Natural killer cell (primary cell): ENCODE results near the gene PAK5. TPM values are rescaled to one million over a fixed set of nuclear protein-coding genes. Genes with fewer than 3 reads are reported as not detected.

Experiments
- ATAC-seq, 3 donors: fragments of 150-1000 bp in 2 of 3; fragments of 200-7000 bp in 1 of 3; cut with Tn5 transposase; 1 replicate in 1 of 3; 2 replicates in 2 of 3; pipeline ENCODE4 v1.10.0; 2021; ENCODE audit warnings: mild to moderate bottlenecking in 2 of 3, moderate library complexity in 2 of 3
- DNase-seq, 2 donors: peaks; one replicate each; pipeline versions ENCODE4 v3.0.0 to v3.0.0-alpha.2; 2013 to 2021; ENCODE audit warnings: mixed read lengths in 1 of 2
- H3K27ac ChIP-seq: one replicate; pipeline ENCODE4 v1.5.1; 2013; ENCODE audit warnings: mild to moderate bottlenecking, low read length
- H3K27me3 ChIP-seq: one replicate; pipeline ENCODE4 v1.6.1; 2013; ENCODE audit warnings: low read length; ENCODE audit not compliant: control insufficient read depth, insufficient read depth
- H3K36me3 ChIP-seq: one replicate; pipeline ENCODE4 v1.6.1; 2013; ENCODE audit warnings: low read length; ENCODE audit not compliant: control insufficient read depth, insufficient read depth
- H3K4me1 ChIP-seq: one replicate; pipeline ENCODE4 v1.6.1; 2013; ENCODE audit warnings: low read length; ENCODE audit not compliant: control insufficient read depth, insufficient read depth
- H3K4me3 ChIP-seq: one replicate; pipeline ENCODE4 v1.5.1; 2013; ENCODE audit warnings: low read length
- H3K9me3 ChIP-seq: one replicate; pipeline ENCODE4 v1.6.1; 2013; ENCODE audit warnings: low read length; ENCODE audit not compliant: control insufficient read depth, insufficient read depth
- H3K27ac Mint-ChIP-seq, 2 donors: one replicate each; pipeline ENCODE4 v1.8.0; 2022; ENCODE audit warnings: mild to moderate bottlenecking in 2 of 2, mixed read lengths in 2 of 2, moderate library complexity in 1 of 2
- H3K27me3 Mint-ChIP-seq, 2 donors: one replicate each; pipeline ENCODE4 v1.8.0; 2022; ENCODE audit warnings: low read depth in 2 of 2, mixed read lengths in 2 of 2
- H3K36me3 Mint-ChIP-seq: one replicate; pipeline ENCODE4 v1.8.0; 2022; ENCODE audit warnings: mixed read lengths
- H3K4me1 Mint-ChIP-seq, 2 donors: one replicate each; pipeline ENCODE4 v1.8.0; 2022; ENCODE audit warnings: mixed read lengths in 2 of 2
- H3K4me3 Mint-ChIP-seq: one replicate; pipeline ENCODE4 v1.8.0; 2022; ENCODE audit warnings: mild to moderate bottlenecking, moderate library complexity, mixed read lengths
- H3K9me3 Mint-ChIP-seq, 2 donors: one replicate each; pipeline ENCODE4 v1.8.0; 2022; ENCODE audit warnings: mixed read lengths in 2 of 2
- CTCF ChIP-seq: fragments of 200-600 bp; IDR thresholded peaks from one replicate; pipeline ENCODE4 v1.8.0; 2022; ENCODE audit warnings: antibody characterized with exemption
- WGBS: methylation state at CpG from one replicate; pipeline ENCODE4 v1.1.7; 2013; ENCODE audit warnings: missing lambda C conversion rate; ENCODE audit not compliant: insufficient coverage; 5-methylcytosine and 5-hydroxymethylcytosine counted together
- intact Hi-C: fragments of 100-400 bp; cut with micrococcal nuclease; formaldehyde crosslinking; loops from one replicate; pipeline ENCODE4 v1.14.2; 2022
- total RNA-seq, 4 donors: library from RNA; stranded (reverse); fragments of 120-200 nt in 1 of 4; gene quantifications; one replicate each; pipeline versions ENCODE4 v1.2.3 to v1.2.4, GENCODE V29; 2013 to 2022

Gene PAK5
- total RNA-seq, 3 donors from 2014 or later (not counting 1 experiment from before 2014, with no cell fraction given), result not detected

DNA sequence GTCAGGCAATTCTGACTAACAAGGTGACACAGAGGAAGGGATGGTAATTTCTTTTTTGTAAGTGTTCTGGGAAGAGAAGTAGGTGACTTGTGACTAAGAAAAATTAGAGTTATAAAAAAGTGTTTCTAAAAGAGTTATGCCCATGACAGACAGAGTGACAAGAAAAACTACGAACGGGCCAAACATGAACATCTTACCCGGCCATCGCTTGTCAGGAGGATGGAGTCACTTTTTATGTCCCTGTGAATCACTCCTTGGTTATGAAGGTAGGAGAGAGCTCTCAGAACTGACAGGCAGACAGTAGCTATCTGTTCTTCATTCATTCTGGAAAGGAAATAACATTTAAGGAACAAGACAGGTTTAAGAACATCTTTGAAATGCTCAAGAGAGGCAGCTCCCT, 281.5 kb downstream of the PAK5 start:
- no peak overlapping the region for H3K27ac ChIP-seq
- 94% methylated on average over 4 of the region's 4 CpGs for WGBS
- Mint-ChIP-seq H3K36me3 (no peaks in the 10 kb centered on the region), H3K27me3 (no peaks in the 10 kb centered on the region), H3K4me1 (no peaks in the 10 kb centered on the region), H3K4me3 (no peak overlapping the region), H3K27ac (no peak overlapping the region), H3K9me3 (no peaks in the 10 kb centered on the region)
- no peaks in the 10 kb centered on the region for H3K36me3 ChIP-seq
- no peak for ATAC-seq
- H3K4me1 ChIP-seq, result no peaks in the 10 kb centered on the region
- no peaks in the 10 kb centered on the region for H3K9me3 ChIP-seq
- no peak for TF ChIP-seq CTCF
- H3K27me3 ChIP-seq, result no peaks in the 10 kb centered on the region
- intact Hi-C loops, result no loop called here
- DNase-seq, result no peak
- no peak overlapping the region for H3K4me3 ChIP-seq

DNA sequence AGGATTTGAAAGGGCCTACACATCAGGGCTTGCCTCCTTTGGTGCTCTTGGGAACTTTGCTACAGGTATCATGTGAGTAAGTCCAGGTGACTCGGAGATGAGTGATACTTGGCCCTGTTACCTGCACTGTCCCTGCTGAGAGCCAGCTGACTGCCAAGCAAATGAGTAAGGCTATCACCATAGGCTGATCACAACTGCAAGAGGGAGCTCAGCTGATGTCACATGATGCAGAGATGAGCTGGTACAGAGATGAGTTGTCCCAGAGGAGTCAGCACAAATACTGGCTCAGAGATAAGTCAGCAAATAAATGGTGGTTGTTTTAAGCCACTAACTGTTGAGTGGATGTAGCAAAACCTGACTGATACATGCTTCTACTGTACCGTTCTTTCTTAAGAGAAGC, 283.1 kb downstream of the PAK5 start:
- no peaks in the 10 kb centered on the region for H3K4me1 ChIP-seq
- H3K9me3 ChIP-seq, result no peaks in the 10 kb centered on the region
- no peaks in the 10 kb centered on the region for H3K27me3 ChIP-seq
- H3K36me3 Mint-ChIP-seq, result no peaks in the 10 kb centered on the region
- 72% methylated on average over 1 of the region's 2 CpGs for WGBS
- H3K4me3 Mint-ChIP-seq, result no peak overlapping the region
- DNase-seq, result no peak
- no peaks in the 10 kb centered on the region for H3K4me1 Mint-ChIP-seq
- no peak for TF ChIP-seq CTCF
- H3K9me3 Mint-ChIP-seq, result no peaks in the 10 kb centered on the region
- ATAC-seq, result no peak
- no peak overlapping the region for H3K4me3 ChIP-seq
- H3K27ac ChIP-seq, result no peak overlapping the region
- intact Hi-C loops, result no loop called here
- H3K27me3 Mint-ChIP-seq, result no peaks in the 10 kb centered on the region
- no peak overlapping the region for H3K27ac Mint-ChIP-seq
- no peaks in the 10 kb centered on the region for H3K36me3 ChIP-seq

DNA sequence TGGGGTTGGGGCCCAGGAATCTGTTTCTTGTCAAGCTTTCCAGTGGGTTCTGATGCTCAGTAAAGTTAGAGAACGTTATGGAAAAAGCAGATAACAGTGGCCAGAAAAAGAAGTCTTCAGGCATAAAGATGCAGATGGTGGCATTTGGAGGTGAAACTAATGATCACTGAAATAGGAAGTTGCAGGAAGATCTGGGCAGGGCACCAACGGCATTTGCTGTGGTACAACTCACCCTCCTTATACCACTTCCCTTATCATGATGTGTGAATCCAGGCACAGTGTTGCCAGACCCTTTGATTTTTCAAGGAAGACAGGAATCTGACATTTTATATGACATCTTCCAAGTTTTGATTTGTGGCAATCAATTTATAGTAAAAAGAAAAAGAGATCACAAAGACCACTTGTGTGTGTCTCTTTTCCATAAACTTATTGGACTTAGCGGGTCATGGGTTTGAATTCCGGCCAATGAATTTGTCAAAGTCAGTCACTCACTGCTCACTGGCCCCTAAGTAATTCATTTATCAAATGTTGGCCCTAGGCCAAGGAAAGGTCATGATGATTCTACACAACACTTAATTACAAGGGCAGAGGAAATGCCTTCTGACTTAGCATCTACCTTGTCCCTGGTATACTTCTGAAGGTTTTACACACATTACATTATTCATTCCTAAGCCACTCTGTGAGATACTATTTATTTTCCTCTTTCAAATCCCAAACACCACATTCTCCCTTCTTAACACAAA, 286.9 kb downstream of the PAK5 start:
- no peak for DNase-seq
- 65% methylated on average over 4 of the region's 4 CpGs for WGBS

More for the DNA sequence above, 286.9 kb downstream of the PAK5 start:
- Mint-ChIP-seq H3K36me3 (no peaks in the 10 kb centered on the region), H3K4me1 (no peaks in the 10 kb centered on the region), H3K27ac (no peak overlapping the region), H3K4me3 (no peak overlapping the region), H3K27me3 (no peaks in the 10 kb centered on the region), H3K9me3 (peaks cover 0 to 2% of the 10 kb centered on the region in 2 donors)
- ATAC-seq, result no peak
- Histone ChIP-seq H3K4me1 (no peaks in the 10 kb centered on the region), H3K9me3 (no peaks in the 10 kb centered on the region), H3K27ac (no peak overlapping the region), H3K27me3 (no peaks in the 10 kb centered on the region), H3K36me3 (no peaks in the 10 kb centered on the region), H3K4me3 (no peak overlapping the region)
- intact Hi-C loops, result no loop called here
- no peak for TF ChIP-seq CTCF
